A673 (cell line): Measurements from ENCODE around the gene DNHD1.

Source experiments
- CTCF ChIP-seq: fragments of 300-800, 200-600 bp; sonication (generic); conservative IDR thresholded peaks from 2 replicates; pipeline ENCODE4 v1.5.1; 2017; ENCODE audit warnings: low read depth, mild to moderate bottlenecking, antibody characterized with exemption, low read length, moderate library complexity, mixed read lengths
- EZH2 ChIP-seq: fragments of 200-600 bp; sonication (generic); IDR thresholded peaks from 2 replicates; pipeline ENCODE4 v1.6.1; 2017; ENCODE audit warnings: borderline replicate concordance, low read depth, mild to moderate bottlenecking, mixed read lengths, antibody characterized with exemption, low read length; ENCODE audit not compliant: poor library complexity, severe bottlenecking

- TF ChIP-seq EZH2: no peak
- no peak for TF ChIP-seq CTCF
Measured at GRCh38 chr11:6603287-6604080, 106.4 kb downstream of the DNHD1 start, which contains the start of the genes ILK and RRP8.
